ENCODE measurements around the gene GRM4. TPM values are rescaled to one million over a fixed set of nuclear protein-coding genes. Genes with fewer than 3 reads are reported as not detected.

Gene GRM4
- total RNA-seq, 5 donors from 2014 or later (not counting 1 experiment from before 2014, with no cell fraction given): 0.10 to 0.38 (median 0.21) TPM; not detected in 1

GRCh38 chr6:34062156-34062555 lies 83.7 kb downstream of the GRM4 start:
- Mint-ChIP-seq H3K36me3 (no peaks in the 10 kb centered on the region), H3K27ac (no peak overlapping the region), H3K9me3 (no peaks in the 10 kb centered on the region), H3K4me1 (no peaks in the 10 kb centered on the region), H3K27me3 (peaks cover 8 to 10% of the 10 kb centered on the region in 2 donors), H3K4me3 (no peak overlapping the region)
- peaks cover 0 to 48% of the 10 kb centered on the region in 2 experiments for H3K27me3 ChIP-seq (replicated peaks in 1 of 2; ENCODE audit: control insufficient read depth in 2 of 2, extremely low read depth in 1 of 2, insufficient read depth in 2 of 2, low read length in 1 of 2)
- H3K36me3 ChIP-seq (ENCODE audit: control insufficient read depth in 2 of 2, extremely low read depth in 1 of 2, insufficient read depth in 1 of 2, low read length in 1 of 2): no peaks in the 10 kb centered on the region
- H3K4me1 ChIP-seq (ENCODE audit: control insufficient read depth in 1 of 2, extremely low read depth in 1 of 2, insufficient read depth in 2 of 2, low read length in 2 of 2): no peaks in the 10 kb centered on the region
- H3K4me3 ChIP-seq (ENCODE audit: control insufficient read depth in 1 of 2, extremely low read depth in 1 of 2, low read length in 1 of 2): no peak overlapping the region
- no peak overlapping the region for H3K27ac ChIP-seq (ENCODE audit: low read length)
- POLR2A ChIA-PET: no interaction called here
- ATAC-seq (replicated peaks in 1 of 4): no peak
- DNase-seq: no peak
- no peaks in the 10 kb centered on the region for H3K9me3 ChIP-seq
- CTCF ChIA-PET: no interaction called here
- WGBS (ENCODE audit: insufficient coverage): 80% methylated on average over 1 of the region's 3 CpGs

- ATAC-seq (replicated peaks in 1 of 4) (no peak), DNase-seq (no peak)
- H3K27ac ChIP-seq (ENCODE audit: low read length): no peak overlapping the region
- CTCF ChIA-PET: no interaction called here
- POLR2A ChIA-PET: no interaction called here
- no peak overlapping the region for H3K27ac Mint-ChIP-seq
- H3K4me1 ChIP-seq (ENCODE audit: control insufficient read depth in 1 of 2, extremely low read depth in 1 of 2, insufficient read depth in 2 of 2, low read length in 2 of 2): no peaks in the 10 kb centered on the region
- no peak overlapping the region for H3K4me3 Mint-ChIP-seq
- no peak overlapping the region for H3K4me3 ChIP-seq (ENCODE audit: control insufficient read depth in 1 of 2, extremely low read depth in 1 of 2, low read length in 1 of 2)
- H3K27me3 ChIP-seq (replicated peaks in 1 of 2; ENCODE audit: control insufficient read depth in 2 of 2, extremely low read depth in 1 of 2, insufficient read depth in 2 of 2, low read length in 1 of 2): peaks cover 0 to 53% of the 10 kb centered on the region in 2 experiments
- H3K36me3 ChIP-seq (ENCODE audit: control insufficient read depth in 2 of 2, extremely low read depth in 1 of 2, insufficient read depth in 1 of 2, low read length in 1 of 2): no peaks in the 10 kb centered on the region
- H3K9me3 Mint-ChIP-seq: no peaks in the 10 kb centered on the region
- H3K27me3 Mint-ChIP-seq: peaks cover 5 to 10% of the 10 kb centered on the region in 2 donors
- H3K4me1 Mint-ChIP-seq: no peaks in the 10 kb centered on the region
- no CpG with 5 or more reads among the region's 3 CpGs for WGBS (ENCODE audit: insufficient coverage)
- no peaks in the 10 kb centered on the region for H3K36me3 Mint-ChIP-seq
- H3K9me3 ChIP-seq: no peaks in the 10 kb centered on the region
These were observed 84.5 kb downstream of the GRM4 start for GRCh38 chr6:34061348-34061747.

- POLR2A ChIA-PET: no interaction called here
- Mint-ChIP-seq H3K27me3 (peaks cover 1 to 10% of the 10 kb centered on the region in 2 donors), H3K27ac (no peak overlapping the region), H3K4me1 (peaks cover 0 to 8% (median 4%) of the 10 kb centered on the region in 3 donors), H3K4me3 (no peak overlapping the region), H3K9me3 (no peaks in the 10 kb centered on the region), H3K36me3 (no peaks in the 10 kb centered on the region)
- peaks cover 0 to 58% of the 10 kb centered on the region in 2 experiments for H3K27me3 ChIP-seq (replicated peaks in 1 of 2; ENCODE audit: control insufficient read depth in 2 of 2, extremely low read depth in 1 of 2, insufficient read depth in 2 of 2, low read length in 1 of 2)
- ATAC-seq (replicated peaks in 1 of 4) (no peak), DNase-seq (no peak)
- 88% methylated on average over 1 of the region's 3 CpGs for WGBS (ENCODE audit: insufficient coverage)
- H3K36me3 ChIP-seq (ENCODE audit: control insufficient read depth in 2 of 2, extremely low read depth in 1 of 2, insufficient read depth in 1 of 2, low read length in 1 of 2): no peaks in the 10 kb centered on the region
- CTCF ChIA-PET: no interaction called here
- no peaks in the 10 kb centered on the region for H3K9me3 ChIP-seq
- H3K4me1 ChIP-seq (ENCODE audit: control insufficient read depth in 1 of 2, extremely low read depth in 1 of 2, insufficient read depth in 2 of 2, low read length in 2 of 2): peaks cover 0 to 4% of the 10 kb centered on the region in 2 experiments
- H3K4me3 ChIP-seq (ENCODE audit: control insufficient read depth in 1 of 2, extremely low read depth in 1 of 2, low read length in 1 of 2): no peak overlapping the region
- no peak overlapping the region for H3K27ac ChIP-seq (ENCODE audit: low read length)
These were observed 86.0 kb downstream of the GRM4 start for GRCh38 chr6:34059914-34060313.

GRCh38 chr6:34059136-34059731 lies 86.7 kb downstream of the GRM4 start:
- ATAC-seq (replicated peaks in 1 of 4): no peak
- Histone ChIP-seq H3K36me3 (ENCODE audit: control insufficient read depth in 2 of 2, extremely low read depth in 1 of 2, insufficient read depth in 1 of 2, low read length in 1 of 2) (no peaks in the 10 kb centered on the region), H3K4me3 (ENCODE audit: control insufficient read depth in 1 of 2, extremely low read depth in 1 of 2, low read length in 1 of 2) (no peak overlapping the region), H3K9me3 (no peaks in the 10 kb centered on the region), H3K27ac (ENCODE audit: low read length) (no peak overlapping the region), H3K4me1 (ENCODE audit: control insufficient read depth in 1 of 2, extremely low read depth in 1 of 2, insufficient read depth in 2 of 2, low read length in 2 of 2) (peaks cover 0 to 4% of the 10 kb centered on the region in 2 experiments), H3K27me3 (replicated peaks in 1 of 2; ENCODE audit: control insufficient read depth in 2 of 2, extremely low read depth in 1 of 2, insufficient read depth in 2 of 2, low read length in 1 of 2) (peaks cover 0 to 59% of the 10 kb centered on the region in 2 experiments)
- H3K4me3 Mint-ChIP-seq: no peak overlapping the region
- 79% methylated on average over 13 of the region's 17 CpGs for WGBS (ENCODE audit: insufficient coverage)
- H3K4me1 Mint-ChIP-seq: peaks cover 0 to 10% (median 4%) of the 10 kb centered on the region in 3 donors
- H3K36me3 Mint-ChIP-seq: no peaks in the 10 kb centered on the region
- H3K27me3 Mint-ChIP-seq: peaks cover 0 to 10% of the 10 kb centered on the region in 2 donors
- CTCF ChIA-PET: no interaction called here
- no peak for DNase-seq
- no peaks in the 10 kb centered on the region for H3K9me3 Mint-ChIP-seq
- H3K27ac Mint-ChIP-seq: no peak overlapping the region
- POLR2A ChIA-PET: no interaction called here

- DNase-seq (no peak), ATAC-seq (replicated peaks in 1 of 4) (no peak)
- POLR2A ChIA-PET: no interaction called here
- Mint-ChIP-seq H3K27ac (no peak overlapping the region), H3K27me3 (peaks cover 0 to 3% of the 10 kb centered on the region in 2 donors), H3K9me3 (no peaks in the 10 kb centered on the region), H3K36me3 (no peaks in the 10 kb centered on the region), H3K4me3 (no peak overlapping the region), H3K4me1 (peaks cover 0 to 10% (median 4%) of the 10 kb centered on the region in 3 donors)
- Histone ChIP-seq H3K27me3 (replicated peaks in 1 of 2; ENCODE audit: control insufficient read depth in 2 of 2, extremely low read depth in 1 of 2, insufficient read depth in 2 of 2, low read length in 1 of 2) (peaks cover 0 to 56% of the 10 kb centered on the region in 2 experiments), H3K27ac (ENCODE audit: low read length) (no peak overlapping the region), H3K9me3 (no peaks in the 10 kb centered on the region), H3K36me3 (ENCODE audit: control insufficient read depth in 2 of 2, extremely low read depth in 1 of 2, insufficient read depth in 1 of 2, low read length in 1 of 2) (no peaks in the 10 kb centered on the region), H3K4me1 (ENCODE audit: control insufficient read depth in 1 of 2, extremely low read depth in 1 of 2, insufficient read depth in 2 of 2, low read length in 2 of 2) (peaks cover 0 to 4% of the 10 kb centered on the region in 2 experiments), H3K4me3 (ENCODE audit: control insufficient read depth in 1 of 2, extremely low read depth in 1 of 2, low read length in 1 of 2) (no peak overlapping the region)
- CTCF ChIA-PET: interaction anchor here in 1 of 2 donors (0.7 kb wide), 1 partner anchor 43 kb away, joined by 3 read pairs; no protein-coding TSS in a partner anchor
- 62% methylated on average over 6 of the region's 6 CpGs for WGBS (ENCODE audit: insufficient coverage)
These were observed 88.1 kb downstream of the GRM4 start for GRCh38 chr6:34057790-34058189.

- Mint-ChIP-seq H3K9me3 (no peaks in the 10 kb centered on the region), H3K27ac (no peak overlapping the region), H3K4me1 (peaks cover 0 to 10% (median 4%) of the 10 kb centered on the region in 3 donors), H3K36me3 (no peaks in the 10 kb centered on the region), H3K27me3 (peaks cover 0 to 3% of the 10 kb centered on the region in 2 donors), H3K4me3 (no peak overlapping the region)
- H3K27me3 ChIP-seq (replicated peaks in 1 of 2; ENCODE audit: control insufficient read depth in 2 of 2, extremely low read depth in 1 of 2, insufficient read depth in 2 of 2, low read length in 1 of 2): peaks cover 0 to 59% of the 10 kb centered on the region in 2 experiments
- CTCF ChIA-PET: no interaction called here
- H3K36me3 ChIP-seq (ENCODE audit: control insufficient read depth in 2 of 2, extremely low read depth in 1 of 2, insufficient read depth in 1 of 2, low read length in 1 of 2): no peaks in the 10 kb centered on the region
- DNase-seq (no peak), ATAC-seq (replicated peaks in 1 of 4) (no peak)
- WGBS (ENCODE audit: insufficient coverage): 85% methylated on average over 15 of the region's 16 CpGs
- no peak overlapping the region for H3K27ac ChIP-seq (ENCODE audit: low read length)
- POLR2A ChIA-PET: no interaction called here
- H3K4me1 ChIP-seq (ENCODE audit: control insufficient read depth in 1 of 2, extremely low read depth in 1 of 2, insufficient read depth in 2 of 2, low read length in 2 of 2): peaks cover 0 to 4% of the 10 kb centered on the region in 2 experiments
- H3K4me3 ChIP-seq (ENCODE audit: control insufficient read depth in 1 of 2, extremely low read depth in 1 of 2, low read length in 1 of 2): no peak overlapping the region
- H3K9me3 ChIP-seq: no peaks in the 10 kb centered on the region
These were observed 88.7 kb downstream of the GRM4 start for GRCh38 chr6:34057191-34057590.

Data from T-cell (primary cell).